NCI-H345 treated with DMSO at 0.1 percent for 48 hours (cell line): Measurements from ENCODE around the gene HOXA9.

ENCODE experiments used
- DNase-seq: peaks from one replicate; lab custom pipeline; 2025; ENCODE audit not compliant: unreplicated experiment; lab: John Stamatoyannopoulos, UW

Gene HOXA9

GRCh38 chr7:27155816-27156507 is 9.4 kb downstream of the HOXA9 start:
- DNase-seq, result no peak

GRCh38 chr7:27154901-27155815 is 10.2 kb downstream of the HOXA9 start:
- DNase-seq, result no peak

- no peak for DNase-seq
These were observed 11.0 kb downstream of the HOXA9 start for GRCh38 chr7:27154369-27154768.

GRCh38 chr7:27153526-27153925 is 11.8 kb downstream of the HOXA9 start:
- DNase-seq, result no peak

GRCh38 chr7:27152816-27153442 is 12.4 kb downstream of the HOXA9 start:
- DNase-seq, result no peak

- no peak for DNase-seq
These were observed 13.2 kb downstream of the HOXA9 start, which contains the start of gene HOXA3 for GRCh38 chr7:27151931-27152815. HOXA3 (minus strand) TSS chr7:27152583; CDS start chr7:27110640, 41,943 bp downstream.

GRCh38 chr7:27151341-27151930 is 13.9 kb downstream of the HOXA9 start:
- DNase-seq, result peak; percentile 61

- DNase-seq, result peak; percentile 84
These were observed 14.6 kb downstream of the HOXA9 start for GRCh38 chr7:27150568-27151340.

GRCh38 chr7:27149842-27150567 is 15.3 kb downstream of the HOXA9 start:
- peak; percentile 40 for DNase-seq

- DNase-seq, result no peak
These were observed 16.3 kb downstream of the HOXA9 start for GRCh38 chr7:27148756-27149641.

- no peak for DNase-seq
These were observed 17.1 kb downstream of the HOXA9 start for GRCh38 chr7:27148031-27148755.

- DNase-seq, result no peak
These were observed 17.9 kb downstream of the HOXA9 start, which contains the start of gene HOXA6 for GRCh38 chr7:27147199-27148030. HOXA6 (minus strand) TSS chr7:27147774; CDS start chr7:27147749, 25 bp downstream.

GRCh38 chr7:27146491-27147198 is 18.7 kb downstream of the HOXA9 start:
- no peak for DNase-seq

GRCh38 chr7:27145914-27146412 is 19.4 kb downstream of the HOXA9 start:
- DNase-seq, result no peak

GRCh38 chr7:27145165-27145913 is 20.0 kb downstream of the HOXA9 start:
- no peak for DNase-seq
